ENCODE measurements around the gene BCAT1. TPM values are rescaled to one million over a fixed set of nuclear protein-coding genes. Genes with fewer than 3 reads are reported as not detected.
"Not testable (repeated sequence)": the region's sequence is repeated elsewhere in the genome, so short reads cannot be mapped to it uniquely, and the experiment has no call there.

BCAT1 gene
- total RNA-seq, 1 experiment from 2014 or later, result 74.0 TPM

- DNase-seq (ENCODE audit: extremely low read depth, low read depth), result not testable (repeated sequence)
Observed at GRCh38 chr12:24928533-24929306, 20.2 kb downstream of the BCAT1 start.

GRCh38 chr12:24928131-24928530, 20.8 kb downstream of the BCAT1 start:
- no peak for DNase-seq (ENCODE audit: extremely low read depth, low read depth)

- not testable (repeated sequence) for DNase-seq (ENCODE audit: extremely low read depth, low read depth)
Observed at GRCh38 chr12:24926080-24926479, 22.8 kb downstream of the BCAT1 start.

GRCh38 chr12:24922090-24922489, 26.8 kb downstream of the BCAT1 start:
- no peak for DNase-seq (ENCODE audit: extremely low read depth, low read depth)

DNA sequence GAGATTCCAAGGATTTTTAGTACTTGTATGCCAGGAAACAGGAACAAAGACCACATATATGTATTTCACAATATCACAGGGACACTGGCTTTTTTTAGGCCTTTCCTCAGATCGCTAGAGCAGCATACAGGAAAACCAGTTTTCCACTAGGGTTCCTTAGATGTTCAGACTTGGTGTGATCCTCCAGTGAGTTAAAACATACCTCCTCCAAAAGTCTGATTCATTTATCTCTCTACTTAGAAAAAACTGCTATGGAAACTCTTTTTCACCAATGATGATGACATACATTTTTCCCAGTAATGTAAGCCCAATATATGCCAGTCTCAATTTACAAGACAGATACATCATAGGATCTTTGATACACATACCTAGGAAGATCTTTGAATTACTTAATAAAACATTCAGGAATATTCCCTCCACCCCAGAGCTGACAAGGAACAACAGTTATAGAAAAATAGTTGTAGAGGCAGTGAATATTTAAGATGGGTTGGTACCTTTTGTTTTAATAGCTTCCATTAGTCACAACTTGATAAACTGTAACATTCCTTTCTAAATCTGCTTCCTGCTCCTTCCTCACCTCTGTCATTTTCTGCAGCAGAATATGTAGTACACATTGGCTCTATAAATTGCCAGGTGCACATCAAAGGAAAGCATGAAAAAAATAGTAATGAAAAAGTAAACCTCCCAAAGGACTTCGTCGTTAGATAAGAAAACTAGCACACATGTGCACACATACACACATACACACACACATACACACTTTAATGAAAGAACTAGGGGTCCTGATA, 27.5 kb downstream of the BCAT1 start:
- DNase-seq (ENCODE audit: extremely low read depth, low read depth), result no peak

DNA sequence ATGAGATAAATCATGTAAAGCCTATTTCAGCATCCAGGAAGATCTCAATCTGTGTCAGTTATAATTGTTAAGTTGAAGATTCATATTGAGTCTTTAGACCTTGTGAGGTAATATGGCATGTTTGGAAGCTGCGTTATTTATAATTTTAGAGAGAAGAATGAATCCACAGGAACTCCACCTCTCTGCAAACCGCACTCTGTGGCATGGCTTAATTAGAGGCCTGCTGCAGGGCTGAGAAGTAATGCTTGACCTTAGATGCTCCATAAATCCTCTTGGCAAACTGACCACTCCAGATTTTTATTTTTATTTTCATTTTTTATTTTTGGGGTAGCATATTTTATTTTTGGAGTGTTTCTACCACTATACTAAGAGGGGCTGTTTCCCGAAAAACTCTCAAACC, 28.8 kb downstream of the BCAT1 start:
- DNase-seq (ENCODE audit: extremely low read depth, low read depth), result no peak

GRCh38 chr12:24919346-24920001, 29.4 kb downstream of the BCAT1 start:
- no peak for DNase-seq (ENCODE audit: extremely low read depth, low read depth)

GRCh38 chr12:24918596-24918995, 30.3 kb downstream of the BCAT1 start:
- no peak for DNase-seq (ENCODE audit: extremely low read depth, low read depth)

DNA sequence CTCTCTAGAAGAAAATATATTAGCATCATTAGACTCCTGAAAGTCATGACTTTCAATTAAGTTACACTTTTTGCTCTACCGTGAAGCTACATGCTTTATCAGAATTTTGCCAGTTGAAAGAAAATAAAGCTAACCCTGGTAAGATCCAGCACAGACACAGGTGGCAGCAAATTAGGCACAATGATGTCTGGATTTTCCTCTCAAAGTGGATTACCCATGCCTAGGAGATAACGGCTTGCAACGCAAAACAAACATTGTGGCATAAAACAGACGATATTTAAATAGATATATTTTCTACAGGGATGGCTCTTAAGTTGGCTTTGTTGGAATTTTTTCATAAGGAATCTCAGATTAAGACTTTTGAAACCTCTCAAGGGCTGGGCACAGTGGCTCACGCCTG, 33.4 kb downstream of the BCAT1 start:
- no peak for DNase-seq (ENCODE audit: extremely low read depth, low read depth)

DNA sequence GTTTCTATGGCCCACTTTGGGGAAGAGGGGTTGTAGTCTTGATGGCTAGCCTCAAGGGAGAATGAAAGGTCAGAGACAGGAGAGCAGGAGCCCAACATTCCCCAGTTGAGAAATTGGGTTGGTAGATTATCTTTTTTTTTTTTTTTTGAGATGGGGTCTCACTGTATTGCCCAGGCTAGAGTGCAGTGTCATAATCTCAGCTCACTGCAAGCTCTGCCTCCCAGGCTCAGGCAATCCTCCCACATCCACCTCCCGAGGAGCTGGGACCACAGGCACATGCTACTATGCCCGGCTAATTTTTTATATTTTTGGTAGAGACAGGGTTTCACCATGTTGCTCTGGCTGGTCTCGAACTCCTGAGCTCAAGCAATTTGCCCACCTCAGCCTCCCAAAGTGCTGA, 34.9 kb downstream of the BCAT1 start:
- no peak for DNase-seq (ENCODE audit: extremely low read depth, low read depth)

- no peak for DNase-seq (ENCODE audit: extremely low read depth, low read depth)
Observed at GRCh38 chr12:24913130-24913529, 35.8 kb downstream of the BCAT1 start.

DNA sequence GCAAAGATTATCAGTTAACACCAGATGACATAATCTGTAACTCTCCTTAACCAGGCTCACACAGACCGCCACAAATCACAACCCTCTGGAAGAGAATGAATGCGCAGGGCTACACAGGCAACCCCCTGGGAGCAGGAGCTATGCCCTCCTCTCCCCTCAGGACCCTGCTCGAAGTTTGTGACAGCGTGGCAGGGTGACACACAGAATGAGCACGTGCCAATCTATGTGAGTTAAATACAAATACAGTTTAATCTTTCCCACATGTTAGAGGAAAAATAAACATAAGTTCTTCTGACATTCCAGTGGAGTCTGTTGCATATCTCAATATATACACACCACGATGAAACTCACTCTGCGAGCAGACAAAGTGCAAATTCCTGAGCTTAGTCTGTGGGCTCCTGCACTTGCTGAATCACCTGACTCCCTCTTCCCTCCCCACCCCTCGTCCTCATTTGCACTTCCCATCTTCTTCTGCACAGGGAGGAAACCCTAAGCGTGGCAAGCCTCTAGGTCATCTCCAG, 37.6 kb downstream of the BCAT1 start:
- DNase-seq (ENCODE audit: extremely low read depth, low read depth), result no peak

DNA sequence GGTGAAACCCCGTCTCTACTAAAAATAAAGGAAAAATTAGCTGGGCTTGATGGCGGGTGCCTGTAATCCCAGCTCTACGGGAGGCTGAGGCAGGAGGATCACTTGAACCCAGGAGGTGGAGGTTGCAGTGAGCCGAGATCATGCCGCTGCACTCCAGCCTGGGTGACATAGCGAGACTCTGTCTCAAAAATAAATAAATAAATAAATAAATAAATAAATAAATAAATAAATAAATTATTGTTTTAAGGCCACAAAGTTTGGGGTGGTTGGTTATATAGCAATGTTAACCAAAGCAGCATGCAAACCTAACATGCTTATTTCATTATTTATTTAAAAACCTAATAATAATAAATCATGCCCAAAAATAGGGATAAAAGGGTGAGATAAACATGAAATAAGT, 38.7 kb downstream of the BCAT1 start:
- not testable (repeated sequence) for DNase-seq (ENCODE audit: extremely low read depth, low read depth)

GRCh38 chr12:24909667-24910066, 39.2 kb downstream of the BCAT1 start:
- no peak for DNase-seq (ENCODE audit: extremely low read depth, low read depth)

DNA sequence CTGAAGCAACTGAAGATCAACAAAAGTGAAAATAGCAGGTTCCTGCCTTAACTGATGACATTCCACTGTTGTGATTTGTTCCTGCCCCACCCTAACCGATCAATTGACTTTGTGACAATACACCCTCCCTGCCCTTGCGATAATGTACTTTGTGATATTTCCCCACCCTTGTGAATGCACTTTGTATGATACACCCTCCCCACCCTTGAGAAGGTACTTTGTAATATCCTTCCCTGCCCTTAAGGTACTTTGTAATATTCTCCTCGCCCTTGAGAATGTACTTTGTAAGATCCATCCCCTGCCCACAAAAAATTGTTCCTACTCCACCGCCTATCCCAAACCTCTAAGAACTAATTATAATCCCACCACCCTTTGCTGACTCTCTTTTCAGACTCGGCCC, 41.4 kb downstream of the BCAT1 start:
- no peak for DNase-seq (ENCODE audit: extremely low read depth, low read depth)

GRCh38 chr12:24906141-24906540, 42.8 kb downstream of the BCAT1 start:
- no peak for DNase-seq (ENCODE audit: extremely low read depth, low read depth)

GRCh38 chr12:24905431-24905830, 43.5 kb downstream of the BCAT1 start:
- no peak for DNase-seq (ENCODE audit: extremely low read depth, low read depth)

GRCh38 chr12:24904871-24905270, 44.0 kb downstream of the BCAT1 start:
- DNase-seq (ENCODE audit: extremely low read depth, low read depth), result no peak

GRCh38 chr12:24903329-24904088, 45.4 kb downstream of the BCAT1 start:
- DNase-seq (ENCODE audit: extremely low read depth, low read depth), result no peak

DNA sequence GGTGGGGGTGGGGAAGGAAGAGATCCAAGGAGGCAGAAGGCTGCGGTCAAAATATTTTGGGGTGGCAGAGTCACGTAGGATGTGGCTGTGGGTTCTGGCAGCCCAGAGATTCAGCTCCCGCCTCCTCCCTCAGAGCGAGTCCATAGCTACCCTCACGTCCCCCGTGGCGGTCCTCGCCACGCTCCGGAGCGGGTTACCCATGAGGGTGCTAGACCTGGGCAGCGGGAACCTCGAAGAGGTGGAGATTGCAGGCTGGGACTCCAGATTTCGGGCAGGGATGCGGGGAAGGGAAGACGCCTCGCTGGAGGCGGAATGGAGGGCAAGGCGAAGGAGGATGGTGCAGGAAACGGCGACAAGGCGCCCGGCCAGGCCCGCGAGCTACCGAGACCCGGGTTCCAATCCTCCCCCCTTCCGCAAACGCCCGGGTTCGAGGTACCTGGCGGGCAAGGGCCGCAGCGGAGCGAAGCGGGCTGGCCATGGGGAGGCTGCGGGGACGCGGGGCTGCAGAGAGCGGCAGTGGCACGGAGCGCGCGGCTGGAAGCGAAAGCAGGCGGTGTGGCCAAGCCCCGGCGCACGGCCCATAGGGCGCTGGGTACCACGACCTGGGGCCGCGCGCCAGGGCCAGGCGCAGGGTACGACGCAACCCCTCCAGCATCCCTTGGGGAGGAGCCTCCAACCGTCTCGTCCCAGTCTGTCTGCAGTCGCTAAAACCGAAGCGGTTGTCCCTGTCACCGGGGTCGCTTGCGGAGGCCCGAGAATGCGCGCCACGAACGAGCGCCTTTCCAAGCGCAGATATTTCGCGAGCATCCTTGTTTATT, 46.2 kb downstream of the BCAT1 start:
- DNase-seq (ENCODE audit: extremely low read depth, low read depth), result no peak
